Mesodermal cell (in vitro differentiated cells): ENCODE data around the gene SPG21.

Experiments used
- H3K27ac ChIP-seq: 2 replicates; pipeline ENCODE4 v1.7.0; 2013; ENCODE audit warnings: mild to moderate bottlenecking, low read depth, low read length, moderate library complexity; ENCODE audit not compliant: severe bottlenecking
- H3K36me3 ChIP-seq: 2 replicates; pipeline ENCODE4 v1.7.1; 2013; ENCODE audit warnings: mild to moderate bottlenecking, low read length, moderate library complexity; ENCODE audit not compliant: control insufficient read depth, insufficient read depth
- H3K4me1 ChIP-seq: one replicate; pipeline ENCODE4 v1.7.1; 2013; ENCODE audit warnings: mild to moderate bottlenecking, low read length; ENCODE audit not compliant: insufficient read depth, control insufficient read depth, poor library complexity, severe bottlenecking
- H3K4me3 ChIP-seq: 2 replicates; pipeline ENCODE4 v1.7.0; 2013; ENCODE audit warnings: low read length, control low read depth, mild to moderate bottlenecking; ENCODE audit not compliant: insufficient read depth, poor library complexity, severe bottlenecking; ENCODE audit errors: extremely low read depth
- H3K9me3 ChIP-seq: 2 replicates; pipeline ENCODE4 v1.7.1; 2013; ENCODE audit warnings: mild to moderate bottlenecking, low read length, moderate library complexity; ENCODE audit not compliant: control insufficient read depth
- WGBS, 2 experiments: methylation state at CpG; one replicate each; pipeline ENCODE4 v1.1.5; 2013; ENCODE audit warnings: missing lambda C conversion rate in 2 of 2; ENCODE audit not compliant: insufficient coverage in 2 of 2; 5-methylcytosine and 5-hydroxymethylcytosine counted together

Gene SPG21

GRCh38 chr15:64960153-64960552 lies 29.6 kb downstream of the SPG21 start:
- no peaks in the 10 kb centered on the region for H3K9me3 ChIP-seq
- H3K4me1 ChIP-seq: no peaks in the 10 kb centered on the region
- peaks cover 91% of the 10 kb centered on the region for H3K36me3 ChIP-seq
- 96 to 100% methylated on average over 3 to 4 of the region's 6 CpGs for WGBS, 2 experiments
- H3K4me3 ChIP-seq: no peak overlapping the region
- H3K27ac ChIP-seq: no peak overlapping the region

GRCh38 chr15:64959128-64959527 lies 30.6 kb downstream of the SPG21 start:
- H3K4me1 ChIP-seq: no peaks in the 10 kb centered on the region
- H3K36me3 ChIP-seq: peaks cover 82% of the 10 kb centered on the region
- H3K4me3 ChIP-seq: no peak overlapping the region
- H3K27ac ChIP-seq: no peak overlapping the region
- 87 to 91% methylated on average over 3 to 5 of the region's 9 CpGs for WGBS, 2 experiments
- no peaks in the 10 kb centered on the region for H3K9me3 ChIP-seq

GRCh38 chr15:64954395-64954794 lies 35.3 kb downstream of the SPG21 start:
- Histone ChIP-seq H3K9me3 (no peaks in the 10 kb centered on the region), H3K36me3 (peaks cover 35% of the 10 kb centered on the region), H3K4me1 (no peaks in the 10 kb centered on the region), H3K27ac (no peak overlapping the region), H3K4me3 (no peak overlapping the region)
- WGBS, 2 experiments: 96 to 98% methylated on average over 2 of the region's 3 CpGs

GRCh38 chr15:64951777-64952418 lies 37.8 kb downstream of the SPG21 start:
- no peak overlapping the region for H3K4me3 ChIP-seq
- WGBS, 2 experiments: 88 to 98% methylated on average over 2 of the region's 2 CpGs
- H3K4me1 ChIP-seq: no peaks in the 10 kb centered on the region
- H3K9me3 ChIP-seq: no peaks in the 10 kb centered on the region
- no peak overlapping the region for H3K27ac ChIP-seq
- H3K36me3 ChIP-seq: peaks cover 14% of the 10 kb centered on the region

DNA sequence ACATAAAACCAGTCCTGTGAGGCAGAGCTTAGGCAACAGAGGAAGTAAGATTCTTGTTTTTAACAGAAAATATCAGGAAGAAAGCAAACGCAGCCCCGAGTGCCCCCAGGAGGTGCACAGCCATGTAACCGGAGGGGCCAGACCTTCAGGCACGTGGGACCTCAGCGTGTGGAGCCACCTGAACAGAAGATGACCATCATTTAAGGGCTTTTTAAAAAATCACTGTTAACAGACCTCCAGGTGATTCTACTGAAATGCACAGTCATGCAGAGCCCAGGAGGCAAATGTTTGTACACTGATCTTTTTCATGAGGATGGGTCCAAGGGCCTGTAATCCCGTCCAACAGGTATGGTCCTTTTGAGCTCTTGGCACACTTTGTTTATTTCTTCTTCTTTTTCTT lies 38.8 kb downstream of the SPG21 start:
- Histone ChIP-seq H3K9me3 (no peaks in the 10 kb centered on the region), H3K4me3 (no peak overlapping the region), H3K4me1 (no peaks in the 10 kb centered on the region), H3K27ac (no peak overlapping the region), H3K36me3 (peaks cover 8% of the 10 kb centered on the region)
- 95 to 97% methylated on average over 6 of the region's 6 CpGs for WGBS, 2 experiments

DNA sequence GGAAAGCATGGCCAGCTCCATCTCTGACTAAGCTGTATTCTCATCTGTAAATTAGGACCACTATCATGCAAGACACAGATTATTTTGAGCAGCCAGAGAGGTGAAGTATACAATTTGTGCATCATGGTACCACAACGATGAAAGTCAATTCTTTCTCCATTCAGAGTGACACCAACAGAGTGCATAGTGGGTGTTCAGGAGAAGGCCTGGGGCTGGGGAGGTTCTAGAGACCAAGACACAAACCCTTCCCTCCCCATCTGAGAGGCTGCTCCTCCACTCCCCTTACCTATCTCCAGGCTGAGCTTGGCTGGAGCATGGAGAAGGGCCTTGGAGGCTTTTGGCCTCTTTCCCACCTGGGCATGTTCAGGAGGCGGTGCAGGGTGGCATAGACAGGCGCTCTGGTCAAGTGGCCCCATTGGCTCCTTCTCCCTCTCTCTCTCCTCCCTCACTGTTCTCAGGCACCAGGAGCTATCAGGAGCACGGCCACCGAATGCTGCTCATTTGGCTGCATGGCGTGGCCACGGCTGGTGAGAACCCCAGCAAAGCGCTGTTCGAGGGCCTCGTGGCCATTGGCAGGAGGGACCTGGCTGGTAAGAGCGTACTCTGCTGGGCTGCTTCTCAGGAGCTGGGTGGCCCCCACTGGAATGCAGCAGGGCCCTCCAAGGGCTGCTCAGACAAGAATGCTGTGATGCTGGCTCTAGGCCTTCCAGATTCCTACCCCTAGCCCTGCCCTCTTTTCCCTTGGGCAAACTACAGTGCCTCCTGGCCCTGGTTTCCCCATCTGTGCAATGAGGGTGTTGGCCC lies 40.1 kb downstream of the SPG21 start:
- H3K4me1 ChIP-seq: no peaks in the 10 kb centered on the region
- no peak overlapping the region for H3K4me3 ChIP-seq
- no peak overlapping the region for H3K27ac ChIP-seq
- H3K9me3 ChIP-seq: no peaks in the 10 kb centered on the region
- 92% methylated on average over 10 to 11 of the region's 11 CpGs for whole genome bisulfite sequencing, 2 experiments
- H3K36me3 ChIP-seq: no peaks in the 10 kb centered on the region

DNA sequence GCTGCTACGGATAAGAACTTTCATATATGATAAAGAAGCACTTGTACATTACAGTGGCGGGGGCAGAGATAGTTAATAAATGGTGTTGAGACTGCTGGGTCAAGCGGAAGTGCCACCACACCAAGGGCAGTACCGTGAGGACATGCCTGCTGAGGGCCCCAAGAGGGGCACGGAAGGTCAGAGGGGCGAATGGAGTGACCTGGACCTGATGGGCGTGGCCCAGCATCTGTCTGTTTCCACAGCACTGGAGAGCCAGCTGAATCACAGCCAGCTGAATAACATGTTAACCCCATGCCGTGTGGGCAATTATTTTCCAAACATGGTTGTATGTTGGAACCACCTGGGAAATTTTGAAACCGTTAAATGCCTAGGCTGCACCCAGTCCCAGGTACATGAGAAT lies 40.8 kb downstream of the SPG21 start:
- H3K4me3 ChIP-seq: no peak overlapping the region
- 89 to 95% methylated on average over 7 to 9 of the region's 9 CpGs for WGBS, 2 experiments
- no peak overlapping the region for H3K27ac ChIP-seq
- H3K4me1 ChIP-seq: no peaks in the 10 kb centered on the region
- no peaks in the 10 kb centered on the region for H3K9me3 ChIP-seq
- H3K36me3 ChIP-seq: no peaks in the 10 kb centered on the region

GRCh38 chr15:64947211-64947610 lies 42.5 kb downstream of the SPG21 start:
- Histone ChIP-seq H3K36me3 (no peaks in the 10 kb centered on the region), H3K27ac (no peak overlapping the region), H3K4me3 (no peak overlapping the region), H3K4me1 (no peaks in the 10 kb centered on the region), H3K9me3 (no peaks in the 10 kb centered on the region)
- 94 to 95% methylated on average over 10 of the region's 10 CpGs for WGBS, 2 experiments

DNA sequence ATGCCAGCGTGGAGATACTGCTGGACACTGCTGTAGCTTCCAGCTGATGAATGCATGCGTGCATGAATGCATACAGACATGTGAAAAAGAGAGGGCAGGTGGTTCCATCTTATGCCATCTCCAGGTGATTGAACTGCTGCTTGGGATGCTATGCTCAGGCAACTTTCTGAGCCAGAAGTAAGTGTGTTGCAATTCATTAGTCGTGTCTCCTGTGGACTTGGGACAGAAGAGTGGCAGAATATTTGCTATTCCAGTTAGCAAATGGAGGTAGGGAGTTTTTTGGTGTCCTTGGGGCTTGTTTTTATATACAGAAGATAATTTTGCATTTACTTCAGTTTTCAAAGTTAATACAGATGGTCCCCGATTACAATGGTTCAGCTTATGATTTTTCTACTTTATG lies 44.8 kb downstream of the SPG21 start:
- Histone ChIP-seq H3K36me3 (no peaks in the 10 kb centered on the region), H3K9me3 (no peaks in the 10 kb centered on the region), H3K27ac (no peak overlapping the region), H3K4me3 (no peak overlapping the region), H3K4me1 (no peaks in the 10 kb centered on the region)
- WGBS, 2 experiments: 95 to 100% methylated on average over 2 of the region's 4 CpGs

GRCh38 chr15:64943512-64944225 lies 46.0 kb downstream of the SPG21 start:
- Histone ChIP-seq H3K27ac (no peak overlapping the region), H3K4me1 (no peaks in the 10 kb centered on the region), H3K36me3 (no peaks in the 10 kb centered on the region), H3K4me3 (no peak overlapping the region), H3K9me3 (no peaks in the 10 kb centered on the region)
- WGBS, 2 experiments: 86 to 93% methylated on average over 1 to 5 of the region's 6 CpGs
